ENCODE data around the gene CD226.

DNA sequence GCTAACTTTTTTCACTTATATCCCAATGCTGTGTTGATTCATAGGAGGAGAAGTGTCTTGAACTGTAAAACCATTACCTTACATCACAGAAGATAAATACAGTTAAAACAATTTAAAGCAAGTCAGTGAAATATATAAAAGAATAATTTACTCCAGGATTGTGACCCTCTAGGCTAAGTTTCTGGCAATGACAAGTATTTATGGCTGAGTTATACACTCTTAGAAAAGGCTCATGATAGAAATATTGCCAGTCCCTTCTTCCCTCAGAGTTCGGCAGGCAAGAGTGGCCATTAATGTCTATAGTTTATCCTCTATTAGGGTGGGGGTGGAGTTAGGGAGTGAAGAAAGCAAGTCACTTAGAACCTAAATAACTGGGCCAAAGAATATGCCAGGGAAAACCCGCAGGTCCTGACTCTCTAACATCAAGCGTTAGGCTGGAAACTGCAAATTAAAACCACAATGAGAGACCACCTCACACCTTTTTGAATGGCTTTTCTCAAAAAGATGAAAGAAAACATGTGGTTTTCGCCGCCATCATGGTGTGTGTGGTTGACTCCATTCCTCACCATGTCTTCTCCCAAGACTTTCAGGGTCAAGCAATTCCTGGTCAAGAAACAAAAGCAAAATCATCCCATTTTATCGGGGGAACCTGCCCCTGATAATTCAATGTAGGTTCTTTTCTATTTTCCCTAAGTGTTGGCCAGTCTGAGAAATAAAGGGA lies 69.3 kb downstream of the CD226 start:
- TF ChIP-seq CTCF (conservative IDR thresholded peaks at IDR 0.05; ENCODE audit: low read depth, low read length) (no peak), SMC3 (IDR thresholded peaks at IDR 0.05; ENCODE audit: low read depth, low read length) (no peak), CEBPB (IDR thresholded peaks at IDR 0.05; ENCODE audit: low read depth, low read length) (no peak), RFX5 (IDR thresholded peaks at IDR 0.05; ENCODE audit: low read depth, low read length) (no peak), POLR2A (IDR thresholded peaks at IDR 0.05; ENCODE audit: low read depth, low read length) (no peak), RAD21 (IDR thresholded peaks at IDR 0.05; ENCODE audit: low read length) (no peak), MAZ (IDR thresholded peaks at IDR 0.05; ENCODE audit: borderline replicate concordance, low read depth, low read length) (no peak), FOS (IDR thresholded peaks at IDR 0.05; ENCODE audit: low read depth, low read length) (no peak), CHD1 (IDR thresholded peaks at IDR 0.05; ENCODE audit: low read depth, low read length) (no peak), RCOR1 (IDR thresholded peaks at IDR 0.05; ENCODE audit: insufficient replicate concordance, low read length) (no peak), BHLHE40 (IDR thresholded peaks at IDR 0.05; ENCODE audit: low read depth, low read length) (no peak), MXI1 (IDR thresholded peaks at IDR 0.05; ENCODE audit: borderline replicate concordance, low read depth, low read length) (no peak)
- TF ChIP-seq, protein P1, sequence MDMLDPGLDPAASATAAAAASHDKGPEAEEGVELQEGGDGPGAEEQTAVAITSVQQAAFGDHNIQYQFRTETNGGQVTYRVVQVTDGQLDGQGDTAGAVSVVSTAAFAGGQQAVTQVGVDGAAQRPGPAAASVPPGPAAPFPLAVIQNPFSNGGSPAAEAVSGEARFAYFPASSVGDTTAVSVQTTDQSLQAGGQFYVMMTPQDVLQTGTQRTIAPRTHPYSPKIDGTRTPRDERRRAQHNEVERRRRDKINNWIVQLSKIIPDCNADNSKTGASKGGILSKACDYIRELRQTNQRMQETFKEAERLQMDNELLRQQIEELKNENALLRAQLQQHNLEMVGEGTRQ (IDR thresholded peaks at IDR 0.05; ENCODE audit: low read depth, low read length) = no peak
- TF ChIP-seq, protein P2, sequence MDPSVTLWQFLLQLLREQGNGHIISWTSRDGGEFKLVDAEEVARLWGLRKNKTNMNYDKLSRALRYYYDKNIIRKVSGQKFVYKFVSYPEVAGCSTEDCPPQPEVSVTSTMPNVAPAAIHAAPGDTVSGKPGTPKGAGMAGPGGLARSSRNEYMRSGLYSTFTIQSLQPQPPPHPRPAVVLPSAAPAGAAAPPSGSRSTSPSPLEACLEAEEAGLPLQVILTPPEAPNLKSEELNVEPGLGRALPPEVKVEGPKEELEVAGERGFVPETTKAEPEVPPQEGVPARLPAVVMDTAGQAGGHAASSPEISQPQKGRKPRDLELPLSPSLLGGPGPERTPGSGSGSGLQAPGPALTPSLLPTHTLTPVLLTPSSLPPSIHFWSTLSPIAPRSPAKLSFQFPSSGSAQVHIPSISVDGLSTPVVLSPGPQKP (IDR thresholded peaks at IDR 0.05; ENCODE audit: borderline replicate concordance, low read depth, low read length) = no peak

Measured in IMR-90 (cell line).